CD8-positive, alpha-beta memory T cell (primary cell): Measurements from ENCODE around the gene GPSM1. TPM values are rescaled to one million over a fixed set of nuclear protein-coding genes. Genes with fewer than 3 reads are reported as not detected.

ENCODE experiments used
- CTCF ChIA-PET: fragments of 350-600 bp; sonication (Branson Sonifier 250); formaldehyde crosslinking; loops from one replicate; lab custom pipeline; 2021; ENCODE audit warnings: antibody characterized with exemption; lab: Charles Lee
- POLR2A ChIA-PET: fragments of 350-600 bp; sonication (Branson Sonifier 250); formaldehyde crosslinking; loops from one replicate; lab custom pipeline; 2021; ENCODE audit warnings: antibody characterized with exemption; lab: Charles Lee
- DNase-seq, 5 donors: peaks; one replicate each; pipeline versions ENCODE4 v3.0.0 to v3.0.0-alpha.2; 2020 to 2022; ENCODE audit warnings: mixed read lengths in 1 of 5
- H3K27ac ChIP-seq: one replicate; pipeline ENCODE4 v1.7.0; 2013; ENCODE audit warnings: low read depth, mild to moderate bottlenecking, low read length, moderate library complexity
- H3K27me3 ChIP-seq: 2 replicates; pipeline ENCODE4 v1.7.0; 2013; ENCODE audit warnings: low read length, mild to moderate bottlenecking; ENCODE audit not compliant: insufficient read depth, poor library complexity, severe bottlenecking
- H3K36me3 ChIP-seq: 2 replicates; pipeline ENCODE4 v1.7.0; 2013; ENCODE audit warnings: mild to moderate bottlenecking, low read length, moderate library complexity; ENCODE audit not compliant: insufficient read depth
- H3K4me1 ChIP-seq: 2 replicates; pipeline ENCODE4 v1.7.0; 2013; ENCODE audit warnings: mild to moderate bottlenecking, low read length, moderate library complexity; ENCODE audit not compliant: insufficient read depth
- H3K4me3 ChIP-seq: 2 replicates; pipeline ENCODE4 v1.7.0; 2013; ENCODE audit warnings: mild to moderate bottlenecking, low read length
- H3K9me3 ChIP-seq: 2 replicates; pipeline ENCODE4 v1.7.0; 2013; ENCODE audit warnings: mild to moderate bottlenecking, low read length
- H3K27ac Mint-ChIP-seq, 8 donors: one replicate each; pipeline ENCODE4 v1.8.0; 2020 to 2021; ENCODE audit warnings: mixed read lengths in 8 of 8, mild to moderate bottlenecking in 6 of 8, inconsistent platforms in 3 of 8, moderate library complexity in 3 of 8
- H3K27me3 Mint-ChIP-seq, 2 donors: one replicate each; pipeline ENCODE4 v1.8.0; 2020 to 2021; ENCODE audit warnings: mixed read lengths in 2 of 2, mild to moderate bottlenecking in 1 of 2, moderate library complexity in 1 of 2
- H3K36me3 Mint-ChIP-seq, 3 donors: one replicate each; pipeline ENCODE4 v1.8.0; 2020 to 2021; ENCODE audit warnings: mixed read lengths in 3 of 3, inconsistent platforms in 1 of 3, mild to moderate bottlenecking in 1 of 3
- H3K4me1 Mint-ChIP-seq, 3 donors: one replicate each; pipeline ENCODE4 v1.8.0; 2020 to 2021; ENCODE audit warnings: mixed read lengths in 3 of 3, inconsistent platforms in 1 of 3, mild to moderate bottlenecking in 1 of 3
- H3K4me3 Mint-ChIP-seq, 7 donors: one replicate each; pipeline ENCODE4 v1.8.0; 2020 to 2021; ENCODE audit warnings: mixed read lengths in 7 of 7, mild to moderate bottlenecking in 6 of 7, moderate library complexity in 4 of 7, inconsistent platforms in 2 of 7
- H3K9me3 Mint-ChIP-seq, 5 donors: one replicate each; pipeline ENCODE4 v1.8.0; 2020 to 2022; ENCODE audit warnings: mixed read lengths in 5 of 5, mild to moderate bottlenecking in 3 of 5, moderate library complexity in 2 of 5, inconsistent platforms in 1 of 5
- polyA plus RNA-seq: library from polyadenylated mRNA; unstranded; fragments of 300-500 nt; fragmentation: Illumina TruSeq; gene quantifications from one replicate; pipeline ENCODE4 v1.2.3, GENCODE V29; 2021
- total RNA-seq, 2 experiments: library from RNA; stranded (reverse); gene quantifications; one replicate each; pipeline ENCODE4 v1.2.3, GENCODE V29; 2021

The GPSM1 gene
- total and polyA plus RNA-seq, 3 experiments from 2014 or later = 1.7 to 7.5 (median 6.8) TPM

DNA sequence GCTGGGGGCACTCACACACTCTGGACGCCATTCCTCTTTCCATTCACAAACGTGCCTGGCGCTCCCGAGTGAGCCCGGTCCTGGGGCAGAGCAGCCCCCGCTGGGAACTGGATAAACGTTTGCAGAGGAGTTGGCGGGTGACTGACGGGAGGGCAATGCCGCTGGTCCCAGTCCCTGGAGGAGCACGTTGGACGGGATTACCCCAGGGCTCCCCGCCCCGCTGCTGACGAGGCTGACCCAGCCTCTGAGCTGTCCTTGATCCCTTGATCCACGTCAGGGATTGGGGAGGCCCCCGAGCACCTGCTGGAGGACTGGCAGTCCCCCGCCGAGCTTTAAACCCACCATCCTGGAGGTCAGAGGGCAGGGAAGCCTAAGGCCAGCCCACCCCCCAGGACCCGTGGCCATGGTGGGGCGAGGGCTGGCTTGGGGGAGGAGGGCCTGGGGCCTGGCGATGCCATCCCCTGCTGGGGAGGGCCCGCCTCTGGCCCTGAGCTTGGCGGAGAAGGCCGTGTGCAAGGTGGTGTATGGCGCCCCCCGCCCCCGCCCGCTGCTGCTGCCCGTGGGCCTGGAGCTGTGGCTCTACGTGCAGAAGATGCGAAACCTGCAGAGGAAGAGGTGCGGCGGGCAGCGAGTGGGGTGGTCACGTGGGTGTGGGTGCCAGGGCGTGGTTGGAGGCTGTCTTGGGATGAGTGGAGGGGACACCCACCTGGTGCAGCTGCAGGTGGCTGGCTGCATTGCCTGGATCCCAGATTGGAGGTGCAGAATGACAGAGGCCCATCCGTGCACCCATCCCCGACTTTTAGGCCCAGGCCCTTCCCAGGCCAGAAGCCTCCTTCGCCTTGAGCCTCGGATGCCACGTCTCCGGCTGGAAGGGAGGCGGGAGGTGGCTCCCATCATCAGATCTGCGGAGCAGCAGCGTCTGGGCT is 4.5 kb downstream of the GPSM1 start:
- Mint-ChIP-seq H3K9me3 (no peaks in the 10 kb centered on the region), H3K27ac (no peak overlapping the region), H3K4me1 (peaks cover 0 to 4% (median 3%) of the 10 kb centered on the region in 3 donors), H3K4me3 (no peak overlapping the region), H3K36me3 (no peaks in the 10 kb centered on the region), H3K27me3 (no peaks in the 10 kb centered on the region)
- no peak for DNase-seq
- Histone ChIP-seq H3K4me1 (peaks cover 11% of the 10 kb centered on the region), H3K9me3 (no peaks in the 10 kb centered on the region), H3K36me3 (no peaks in the 10 kb centered on the region), H3K27ac (no peak overlapping the region), H3K27me3 (no peaks in the 10 kb centered on the region), H3K4me3 (no peak overlapping the region)
- CTCF ChIA-PET = no interaction called here
- POLR2A ChIA-PET = no interaction called here

DNA sequence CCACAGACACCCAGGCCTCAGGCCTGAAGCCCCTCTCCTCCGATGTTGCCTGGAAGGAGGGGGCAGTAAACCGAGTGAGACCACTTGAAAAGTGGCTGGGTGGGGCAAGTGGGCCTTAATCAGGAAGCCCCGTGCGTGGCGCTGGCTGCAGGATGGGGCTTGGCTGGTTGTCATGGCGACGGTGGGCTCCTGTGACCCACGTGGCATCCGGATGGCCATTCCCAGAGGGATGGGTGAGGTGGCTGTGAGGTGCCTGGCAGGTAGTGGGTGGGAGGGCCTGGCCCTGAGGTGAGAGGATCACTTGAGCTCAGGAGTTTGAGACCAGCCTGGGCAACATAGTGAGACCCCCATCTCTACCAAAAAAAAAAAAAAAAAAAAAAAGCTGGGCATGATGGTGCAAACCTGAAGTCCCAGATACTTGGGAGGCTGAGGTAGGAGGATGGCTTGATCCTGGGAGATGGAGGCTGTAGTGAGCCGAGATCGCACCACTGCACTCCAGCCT is 5.2 kb downstream of the GPSM1 start:
- Mint-ChIP-seq H3K27me3 (no peaks in the 10 kb centered on the region), H3K27ac (peak overlapping the region in 1 of 8 donors; percentile 35), H3K4me1 (peaks cover 0 to 4% (median 3%) of the 10 kb centered on the region in 3 donors), H3K9me3 (no peaks in the 10 kb centered on the region), H3K36me3 (no peaks in the 10 kb centered on the region), H3K4me3 (no peak overlapping the region)
- Histone ChIP-seq H3K4me1 (peaks cover 9% of the 10 kb centered on the region), H3K4me3 (no peak overlapping the region), H3K27ac (no peak overlapping the region), H3K9me3 (no peaks in the 10 kb centered on the region), H3K36me3 (no peaks in the 10 kb centered on the region), H3K27me3 (no peaks in the 10 kb centered on the region)
- DNase-seq = no peak
- ChIA-PET POLR2A (no interaction called here), CTCF (interaction anchor here (0.6 kb wide), 1 partner anchor 13 kb away, joined by 3 read pairs; no protein-coding TSS in a partner anchor)

DNA sequence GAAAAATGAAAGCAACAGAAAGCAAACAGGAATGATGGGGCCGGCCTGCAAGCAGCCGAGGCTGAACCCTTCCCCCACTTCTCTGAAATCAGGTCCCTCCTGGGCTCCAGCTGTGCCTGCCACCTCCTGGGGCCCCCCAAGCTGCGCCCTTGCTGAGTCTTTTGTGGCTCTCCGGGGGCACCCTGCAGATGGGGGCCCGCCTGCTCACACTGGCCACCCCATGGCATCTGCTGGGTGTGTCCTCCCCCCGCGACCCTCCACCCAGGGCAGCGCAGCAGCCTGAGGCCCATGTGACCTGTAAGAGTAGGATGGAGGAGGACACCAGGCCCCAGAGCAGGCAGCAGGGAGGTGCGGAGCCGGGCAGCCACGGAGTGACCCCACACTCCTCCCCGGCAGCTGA is 5.7 kb downstream of the GPSM1 start:
- H3K4me1 Mint-ChIP-seq = peaks cover 0 to 4% (median 3%) of the 10 kb centered on the region in 3 donors
- H3K36me3 ChIP-seq = no peaks in the 10 kb centered on the region
- H3K4me3 Mint-ChIP-seq = no peak overlapping the region
- no peaks in the 10 kb centered on the region for H3K27me3 ChIP-seq
- H3K9me3 ChIP-seq = no peaks in the 10 kb centered on the region
- no peaks in the 10 kb centered on the region for H3K9me3 Mint-ChIP-seq
- CTCF ChIA-PET = interaction anchor here (0.6 kb wide), 1 partner anchor 12 kb away, joined by 3 read pairs; no protein-coding TSS in a partner anchor
- no peak for DNase-seq
- POLR2A ChIA-PET = no interaction called here
- H3K27me3 Mint-ChIP-seq = no peaks in the 10 kb centered on the region
- peaks cover 7% of the 10 kb centered on the region for H3K4me1 ChIP-seq
- no peak overlapping the region for H3K27ac Mint-ChIP-seq
- H3K27ac ChIP-seq = no peak overlapping the region
- no peak overlapping the region for H3K4me3 ChIP-seq
- H3K36me3 Mint-ChIP-seq = no peaks in the 10 kb centered on the region

DNA sequence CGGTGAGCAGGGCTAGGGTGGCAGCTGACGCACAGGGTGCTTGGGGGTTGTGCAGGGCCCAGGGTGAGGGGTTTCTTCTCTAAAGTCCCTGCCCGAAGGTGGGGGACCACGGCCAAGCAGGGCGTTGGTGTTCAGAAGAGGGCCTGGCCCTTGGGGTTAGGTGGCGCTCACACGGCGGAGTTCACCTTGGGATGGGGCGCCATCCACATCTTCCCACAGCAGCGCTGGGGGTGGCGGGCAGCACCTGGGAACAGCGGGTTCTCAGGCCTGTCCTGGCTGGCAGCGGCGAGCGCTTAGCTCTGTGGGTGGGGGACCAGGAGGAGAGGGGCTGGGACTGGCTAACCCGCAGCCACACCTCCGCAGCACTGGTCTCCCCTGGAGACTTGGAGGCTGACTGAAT is 6.1 kb downstream of the GPSM1 start:
- peaks cover 3% of the 10 kb centered on the region for H3K4me1 ChIP-seq
- H3K27me3 ChIP-seq = no peaks in the 10 kb centered on the region
- Mint-ChIP-seq H3K4me1 (peaks cover 0 to 4% (median 3%) of the 10 kb centered on the region in 3 donors), H3K27me3 (no peaks in the 10 kb centered on the region), H3K27ac (no peak overlapping the region), H3K4me3 (no peak overlapping the region), H3K36me3 (no peaks in the 10 kb centered on the region), H3K9me3 (no peaks in the 10 kb centered on the region)
- H3K9me3 ChIP-seq = no peaks in the 10 kb centered on the region
- no peak overlapping the region for H3K4me3 ChIP-seq
- POLR2A ChIA-PET = no interaction called here
- no peak overlapping the region for H3K27ac ChIP-seq
- H3K36me3 ChIP-seq = no peaks in the 10 kb centered on the region
- CTCF ChIA-PET = no interaction called here
- no peak for DNase-seq

DNA sequence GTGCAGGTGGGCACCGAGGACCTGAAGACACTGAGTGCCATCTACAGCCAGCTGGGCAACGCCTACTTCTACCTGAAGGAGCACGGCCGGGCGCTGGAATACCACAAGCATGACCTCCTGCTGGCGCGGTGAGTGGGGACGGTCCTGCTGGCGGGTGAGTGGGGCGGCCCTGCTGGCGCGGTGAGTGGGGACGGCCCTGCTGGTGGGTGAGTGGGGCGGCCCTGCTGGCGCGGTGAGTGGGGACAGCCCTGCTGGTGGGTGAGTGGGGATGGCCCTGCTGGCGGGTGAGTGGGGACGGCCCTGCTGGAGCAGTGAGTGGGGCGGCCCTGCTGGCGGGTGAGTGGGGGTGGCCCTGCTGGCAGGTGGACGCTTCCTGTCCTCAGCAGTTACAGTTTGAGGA is 7.2 kb downstream of the GPSM1 start:
- H3K4me3 Mint-ChIP-seq = no peak overlapping the region
- POLR2A ChIA-PET = no interaction called here

DNA sequence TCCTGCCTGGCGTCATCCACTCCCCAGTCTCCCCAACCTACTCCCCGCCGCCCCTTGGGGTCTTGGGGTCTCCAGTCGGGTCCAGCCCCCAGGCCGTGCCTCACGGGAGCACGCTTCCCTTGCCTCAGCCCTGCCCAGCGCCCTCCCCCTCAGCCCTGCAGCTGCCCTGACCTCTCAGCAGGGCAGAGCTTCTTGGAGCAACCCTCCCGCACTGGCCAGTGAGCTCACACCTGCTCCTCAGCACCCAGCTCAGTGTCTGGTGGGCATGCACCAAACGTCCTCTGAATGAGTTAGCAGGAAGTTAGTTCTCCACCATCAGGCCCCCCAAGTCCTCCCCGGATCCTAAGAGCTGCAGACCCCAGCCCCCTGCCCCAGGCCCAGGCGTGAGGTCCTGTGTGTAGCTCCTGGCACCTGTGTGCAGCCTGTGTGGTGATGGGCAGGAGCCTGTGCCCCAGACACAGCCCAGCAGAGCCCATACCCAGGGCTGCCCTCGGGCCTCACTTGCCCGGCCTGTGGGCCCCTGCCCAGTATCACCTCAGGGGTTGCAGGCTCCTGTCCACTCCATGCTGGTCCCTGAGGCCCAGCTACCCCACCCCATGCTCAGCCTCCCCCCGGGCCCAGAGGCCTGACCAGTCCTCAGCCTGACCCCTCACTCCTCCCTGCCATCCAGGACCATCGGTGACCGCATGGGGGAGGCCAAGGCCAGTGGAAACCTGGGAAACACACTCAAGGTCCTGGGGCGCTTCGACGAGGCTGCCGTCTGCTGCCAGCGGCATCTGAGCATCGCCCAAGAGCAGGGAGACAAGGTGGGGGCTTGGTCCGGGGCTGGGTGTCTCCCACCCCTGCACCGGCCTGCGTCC is 8.2 kb downstream of the GPSM1 start:
- H3K27me3 ChIP-seq = no peaks in the 10 kb centered on the region

More for the DNA sequence above, 7.2 kb downstream of the GPSM1 start:
- Histone ChIP-seq H3K4me1 (no peaks in the 10 kb centered on the region), H3K36me3 (no peaks in the 10 kb centered on the region), H3K27me3 (no peaks in the 10 kb centered on the region), H3K9me3 (no peaks in the 10 kb centered on the region), H3K27ac (no peak overlapping the region), H3K4me3 (no peak overlapping the region)
- Mint-ChIP-seq H3K27ac (no peak overlapping the region), H3K9me3 (no peaks in the 10 kb centered on the region), H3K4me1 (no peaks in the 10 kb centered on the region), H3K36me3 (no peaks in the 10 kb centered on the region), H3K27me3 (no peaks in the 10 kb centered on the region)
- CTCF ChIA-PET = no interaction called here
- no peak for DNase-seq

DNA sequence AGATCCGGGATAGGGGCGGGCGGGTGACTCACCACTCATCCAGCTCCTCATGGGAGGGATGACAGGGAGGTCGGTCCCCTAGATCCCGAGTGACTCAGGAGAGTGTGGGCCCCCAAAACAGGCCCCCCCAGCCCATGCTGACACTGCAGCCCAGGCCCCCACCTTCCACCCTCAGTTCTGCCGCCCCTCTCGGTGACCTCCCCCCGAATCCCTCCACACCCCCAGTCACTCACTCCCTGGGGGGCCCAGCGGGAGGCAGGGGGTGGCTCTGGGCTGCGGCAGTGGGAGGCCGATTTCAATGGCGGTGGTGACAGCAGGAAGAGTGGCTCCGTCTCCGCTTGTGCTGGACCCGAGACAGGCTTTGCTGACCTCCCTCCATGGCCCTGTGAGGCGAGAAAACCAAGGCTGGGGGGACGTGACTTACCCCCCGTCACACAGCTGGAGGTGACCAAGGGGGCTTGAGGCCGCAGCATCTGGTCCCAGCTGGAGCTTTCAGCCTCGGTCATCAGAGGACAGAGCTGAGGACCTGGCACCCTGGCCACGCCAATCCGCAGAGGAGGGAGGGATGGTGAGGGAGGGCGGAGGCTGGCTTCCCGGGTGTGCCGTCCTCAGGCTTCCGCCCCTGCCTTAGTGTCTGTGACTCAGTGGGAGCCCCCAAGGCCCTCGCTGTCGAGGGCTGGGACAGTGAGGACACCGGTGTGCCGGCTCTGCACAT is 9.0 kb downstream of the GPSM1 start:
- POLR2A ChIA-PET = no interaction called here
- Mint-ChIP-seq H3K27me3 (no peaks in the 10 kb centered on the region), H3K9me3 (no peaks in the 10 kb centered on the region), H3K27ac (no peak overlapping the region), H3K36me3 (no peaks in the 10 kb centered on the region), H3K4me1 (no peaks in the 10 kb centered on the region), H3K4me3 (no peak overlapping the region)
- DNase-seq = no peak
- no peaks in the 10 kb centered on the region for H3K36me3 ChIP-seq
- no peaks in the 10 kb centered on the region for H3K9me3 ChIP-seq
- no peaks in the 10 kb centered on the region for H3K27me3 ChIP-seq
- no peak overlapping the region for H3K4me3 ChIP-seq
- H3K4me1 ChIP-seq = no peaks in the 10 kb centered on the region
- CTCF ChIA-PET = no interaction called here
- H3K27ac ChIP-seq = no peak overlapping the region

More for the DNA sequence above, 8.2 kb downstream of the GPSM1 start:
- Mint-ChIP-seq H3K36me3 (no peaks in the 10 kb centered on the region), H3K4me3 (no peak overlapping the region), H3K27ac (peak overlapping the region in 1 of 8 donors; percentile 43), H3K9me3 (no peaks in the 10 kb centered on the region), H3K4me1 (no peaks in the 10 kb centered on the region), H3K27me3 (no peaks in the 10 kb centered on the region)
- H3K27ac ChIP-seq = no peak overlapping the region
- no peaks in the 10 kb centered on the region for H3K36me3 ChIP-seq
- H3K9me3 ChIP-seq = no peaks in the 10 kb centered on the region
- POLR2A ChIA-PET = no interaction called here
- DNase-seq = no peak
- no peaks in the 10 kb centered on the region for H3K4me1 ChIP-seq
- CTCF ChIA-PET = no interaction called here
- H3K4me3 ChIP-seq = no peak overlapping the region
